ENCODE measurements around the gene MAP3K12.

MAP3K12 gene

GRCh38 chr12:53497461-53497860 is 1.8 kb downstream of the MAP3K12 start:
- DNase-seq (ENCODE audit: extremely low read depth, low read depth): no peak
- TF ChIP-seq, protein P1, sequence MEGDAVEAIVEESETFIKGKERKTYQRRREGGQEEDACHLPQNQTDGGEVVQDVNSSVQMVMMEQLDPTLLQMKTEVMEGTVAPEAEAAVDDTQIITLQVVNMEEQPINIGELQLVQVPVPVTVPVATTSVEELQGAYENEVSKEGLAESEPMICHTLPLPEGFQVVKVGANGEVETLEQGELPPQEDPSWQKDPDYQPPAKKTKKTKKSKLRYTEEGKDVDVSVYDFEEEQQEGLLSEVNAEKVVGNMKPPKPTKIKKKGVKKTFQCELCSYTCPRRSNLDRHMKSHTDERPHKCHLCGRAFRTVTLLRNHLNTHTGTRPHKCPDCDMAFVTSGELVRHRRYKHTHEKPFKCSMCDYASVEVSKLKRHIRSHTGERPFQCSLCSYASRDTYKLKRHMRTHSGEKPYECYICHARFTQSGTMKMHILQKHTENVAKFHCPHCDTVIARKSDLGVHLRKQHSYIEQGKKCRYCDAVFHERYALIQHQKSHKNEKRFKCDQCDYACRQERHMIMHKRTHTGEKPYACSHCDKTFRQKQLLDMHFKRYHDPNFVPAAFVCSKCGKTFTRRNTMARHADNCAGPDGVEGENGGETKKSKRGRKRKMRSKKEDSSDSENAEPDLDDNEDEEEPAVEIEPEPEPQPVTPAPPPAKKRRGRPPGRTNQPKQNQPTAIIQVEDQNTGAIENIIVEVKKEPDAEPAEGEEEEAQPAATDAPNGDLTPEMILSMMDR (IDR thresholded peaks at IDR 0.05; ENCODE audit: low read depth, low read length): no peak

DNA sequence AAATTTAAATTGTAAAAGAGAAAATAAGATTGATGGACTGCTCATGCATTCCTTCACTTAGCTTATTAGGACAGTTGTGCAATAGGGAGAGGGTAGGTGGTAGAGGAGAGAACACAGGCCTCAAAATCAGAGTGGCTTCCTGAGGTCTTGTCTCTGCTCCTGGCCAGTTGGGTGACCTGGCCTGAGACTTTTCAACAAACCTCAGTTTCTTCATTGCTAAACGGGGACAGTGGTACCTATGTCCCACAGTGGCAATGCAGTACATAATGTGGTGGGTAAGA is 2.6 kb downstream of the MAP3K12 start:
- DNase-seq (ENCODE audit: extremely low read depth, low read depth): no peak
- TF ChIP-seq, protein P1 (IDR thresholded peaks at IDR 0.05; ENCODE audit: low read depth, low read length): no peak

GRCh38 chr12:53495903-53496751 is 3.1 kb downstream of the MAP3K12 start:
- DNase-seq (ENCODE audit: extremely low read depth, low read depth): peak; percentile 58
- TF ChIP-seq, protein P1 (IDR thresholded peaks at IDR 0.05; ENCODE audit: low read depth, low read length): no peak

DNA sequence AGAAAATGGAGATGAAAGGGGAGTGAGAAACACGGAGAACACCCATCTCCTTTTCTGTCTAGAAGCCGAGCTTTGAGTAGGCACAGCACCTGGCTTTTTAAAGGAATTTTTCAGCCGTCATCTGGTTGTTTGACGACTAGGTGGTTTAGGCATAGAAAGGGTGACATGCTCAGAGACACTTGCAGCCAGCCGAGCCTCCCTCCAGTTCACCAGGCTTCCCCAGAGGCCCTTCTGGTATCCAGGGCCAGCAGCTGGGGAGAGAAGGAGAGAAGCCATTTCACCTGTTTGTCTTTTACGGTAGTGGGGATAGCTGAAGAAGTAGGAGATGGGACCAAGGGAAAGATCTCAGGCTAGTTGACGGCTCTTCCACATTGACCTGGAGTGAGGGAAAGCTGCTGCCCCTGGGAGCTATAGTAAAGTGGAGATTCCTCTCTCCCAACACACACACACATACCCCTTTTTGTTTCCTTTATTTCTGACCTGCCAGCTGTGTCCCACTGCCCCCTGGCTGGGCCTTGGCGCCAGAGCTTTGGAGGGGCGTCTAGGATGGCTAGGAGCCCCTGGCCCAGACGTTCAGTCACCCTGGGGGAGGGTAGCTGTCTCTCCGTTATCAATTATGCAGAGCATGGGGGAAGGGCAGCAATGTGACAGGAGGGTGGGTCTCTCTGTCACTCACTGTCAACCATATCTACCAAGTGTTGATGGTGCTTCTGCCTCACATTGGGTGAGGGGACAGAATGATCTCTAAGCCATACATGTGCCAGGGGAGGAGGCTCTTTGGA is 5.5 kb downstream of the MAP3K12 start:
- TF ChIP-seq, protein P1 (IDR thresholded peaks at IDR 0.05; ENCODE audit: low read depth, low read length): no peak
- DNase-seq (ENCODE audit: extremely low read depth, low read depth): no peak

DNA sequence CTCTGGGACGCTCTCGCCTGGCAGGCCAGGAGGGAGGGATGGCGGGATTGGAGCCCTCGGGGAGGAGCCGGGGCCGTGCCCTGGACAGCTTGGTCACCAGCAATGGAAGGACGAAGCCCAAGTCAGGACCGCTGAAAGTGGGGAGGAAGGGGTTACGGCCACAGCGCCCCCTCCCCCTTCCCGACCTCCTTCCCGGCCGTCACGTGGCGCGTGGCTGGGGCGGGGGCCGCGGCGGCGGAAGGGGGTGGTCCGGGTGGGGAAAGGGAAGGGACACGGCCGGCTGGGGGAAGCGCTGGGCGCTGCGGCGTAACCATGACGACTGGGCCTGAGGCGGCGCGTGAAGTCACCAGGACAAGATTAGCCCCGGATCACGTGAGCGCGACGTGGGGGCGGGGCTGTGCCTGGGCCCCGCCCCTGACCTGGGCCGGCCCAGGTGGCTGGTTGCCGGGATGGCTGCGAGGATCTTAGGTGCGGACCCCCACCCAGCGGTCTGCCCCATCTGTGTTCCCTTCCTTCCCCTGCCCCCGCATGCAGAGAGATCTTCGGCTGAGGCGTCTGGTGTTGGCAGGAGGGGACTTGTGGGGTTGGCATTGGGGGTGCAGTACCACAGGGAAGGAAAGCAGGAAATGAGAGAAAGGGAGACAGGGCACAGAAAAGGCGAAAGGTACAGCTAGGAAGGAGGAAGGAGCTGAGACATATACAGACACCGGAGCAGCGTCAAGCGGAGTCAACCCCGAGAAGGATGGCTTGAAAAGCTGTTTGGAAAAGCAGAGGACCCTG is 6.2 kb downstream of the MAP3K12 start:
- DNase-seq (ENCODE audit: extremely low read depth, low read depth): peak; percentile 74
- TF ChIP-seq, protein P1 (IDR thresholded peaks at IDR 0.05; ENCODE audit: low read depth, low read length): no peak

- no peak for DNase-seq (ENCODE audit: extremely low read depth, low read depth)
- TF ChIP-seq, protein P1 (IDR thresholded peaks at IDR 0.05; ENCODE audit: low read depth, low read length): no peak
Observed at GRCh38 chr12:53492188-53492587, 7.1 kb downstream of the MAP3K12 start.
